ENCODE measurements around the gene NBEAL1.
"Not testable (repeated sequence)": the region's sequence is repeated elsewhere in the genome, so short reads cannot be mapped to it uniquely, and the experiment has no call there.

NBEAL1 gene

DNA sequence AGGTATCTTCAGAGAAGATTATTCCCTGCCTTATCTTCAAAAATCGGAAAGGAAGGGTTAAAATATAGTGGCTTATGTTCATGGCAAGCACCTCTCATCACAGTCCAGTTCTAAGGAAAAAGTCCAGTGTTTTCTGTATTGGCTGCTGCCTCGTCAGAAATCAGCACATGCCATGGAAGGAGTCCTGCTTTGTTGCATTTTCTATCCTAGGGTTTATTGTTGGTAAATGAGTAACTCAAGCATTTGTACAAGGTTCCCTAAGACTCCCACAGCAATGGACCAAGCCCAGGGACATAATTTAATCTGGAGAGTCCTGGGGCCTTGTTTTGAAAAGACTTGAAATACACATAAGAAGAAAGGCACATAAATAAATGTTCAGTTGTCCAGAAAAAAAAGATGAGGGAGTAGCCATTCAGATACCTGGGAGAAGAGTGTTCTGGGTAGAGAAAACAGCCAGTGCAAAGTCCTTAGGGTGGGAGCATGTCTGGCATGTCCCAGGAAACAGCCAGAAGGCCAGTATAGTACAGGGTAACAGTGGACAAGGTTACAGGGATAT, 26.4 kb downstream of the NBEAL1 start:
- DNase-seq, result no peak

DNA sequence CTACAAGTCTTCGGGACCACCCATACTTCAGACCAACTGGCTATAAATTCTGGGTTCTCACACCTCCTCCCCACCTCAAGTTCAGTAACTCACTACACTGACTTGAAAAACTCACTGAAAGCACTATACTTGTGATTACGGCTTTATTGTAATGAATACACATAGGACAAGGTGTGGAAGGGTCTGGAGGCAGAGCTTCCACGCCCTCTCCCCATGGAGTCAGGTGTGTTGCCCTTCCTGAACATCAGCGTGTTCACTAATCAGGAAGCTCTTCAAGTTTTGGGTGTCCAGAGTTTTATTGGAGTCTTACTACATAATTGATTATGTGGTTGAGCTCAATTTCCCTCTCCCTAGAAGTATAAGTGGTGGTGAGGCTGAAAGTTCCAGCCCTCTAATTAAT, 27.5 kb downstream of the NBEAL1 start:
- no peak for DNase-seq

DNA sequence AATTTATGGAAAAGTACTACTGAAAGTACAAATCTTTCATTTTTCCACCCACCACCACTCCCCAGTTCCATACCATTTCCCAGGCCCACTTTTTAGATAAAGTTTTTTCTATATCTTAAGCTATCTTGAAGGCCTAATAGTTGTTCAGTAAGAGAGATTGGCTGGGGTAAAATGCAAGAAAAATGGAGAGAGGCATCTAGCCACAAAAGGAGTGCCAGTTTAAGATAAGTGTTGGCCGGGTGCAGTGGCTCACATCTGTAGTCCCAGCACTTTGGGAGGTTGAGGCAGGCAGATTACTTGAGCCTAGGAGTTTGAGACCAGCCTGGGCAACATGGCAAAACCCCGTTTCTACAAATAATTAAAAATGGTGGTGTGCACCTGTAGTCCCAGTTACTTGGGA, 28.6 kb downstream of the NBEAL1 start:
- no peak for DNase-seq

DNA sequence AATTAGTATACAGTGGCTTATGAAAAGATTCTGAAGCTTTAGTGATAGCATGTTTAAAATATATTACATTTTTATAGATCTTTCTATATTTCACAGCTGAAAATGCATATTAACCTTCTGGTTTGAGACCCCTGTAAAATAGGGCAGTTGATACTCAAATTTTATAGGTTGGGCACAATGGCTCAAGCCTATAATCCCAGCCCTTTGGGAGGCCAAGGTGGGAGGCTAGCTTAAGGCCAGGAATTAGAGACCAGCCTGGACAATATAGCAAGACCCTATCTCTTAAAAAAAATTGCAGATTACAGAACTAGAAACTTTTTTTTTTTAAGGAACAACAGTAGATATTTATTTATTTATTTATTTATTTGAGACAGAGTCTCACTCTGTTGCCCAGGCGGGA, 31.2 kb downstream of the NBEAL1 start:
- no peak for DNase-seq

DNA sequence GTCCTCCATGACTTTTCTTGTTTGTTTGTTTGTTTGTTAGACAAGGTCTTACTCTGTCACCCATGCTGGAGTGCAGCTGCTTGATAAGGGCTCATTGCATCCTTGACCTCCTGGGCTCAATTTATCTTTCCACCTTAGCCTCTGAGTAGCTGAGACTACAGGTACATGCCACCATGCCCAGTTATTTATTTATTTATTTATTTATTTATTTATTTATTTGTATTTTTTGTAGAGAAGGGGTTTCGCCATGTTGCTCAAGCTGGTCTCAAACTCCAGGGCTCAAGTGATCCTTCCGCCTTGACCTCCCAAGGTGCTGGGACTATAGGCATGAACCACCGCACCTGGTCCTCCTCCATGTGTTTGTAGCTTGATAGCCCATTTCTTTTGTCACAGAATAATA, 37.9 kb downstream of the NBEAL1 start:
- no peak for DNase-seq

DNA sequence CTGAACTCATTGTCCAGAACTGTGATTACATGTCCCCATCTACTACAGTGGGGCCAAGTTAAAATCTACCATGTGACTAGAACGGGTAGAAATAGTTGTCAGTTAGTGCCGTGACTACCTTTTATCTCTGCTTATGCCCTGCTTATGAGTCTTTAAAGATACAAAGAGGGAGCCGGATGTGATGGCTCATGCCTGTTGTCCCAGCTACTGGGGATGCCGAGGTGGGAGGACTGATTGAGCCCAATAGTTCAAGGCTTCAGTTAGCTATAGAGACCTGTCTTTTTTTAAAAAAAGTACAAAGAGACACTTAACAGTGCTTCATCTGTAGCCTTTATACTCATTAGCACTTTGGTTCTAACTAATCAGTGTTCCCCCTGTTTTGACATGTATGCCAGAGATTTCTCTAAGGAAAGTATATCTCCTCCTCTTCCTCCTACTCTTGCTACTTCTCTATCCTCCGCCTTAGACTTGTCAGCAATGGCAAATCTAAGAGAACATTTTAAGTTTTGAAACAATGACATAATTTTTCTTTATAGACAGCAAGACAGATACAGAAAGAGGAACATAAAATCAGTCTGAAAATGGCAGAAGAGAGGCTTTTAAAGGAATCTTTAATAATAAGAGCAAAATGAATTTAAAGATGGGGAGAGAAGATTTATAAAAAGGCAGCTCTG, 45.0 kb downstream of the NBEAL1 start:
- no peak for DNase-seq

DNA sequence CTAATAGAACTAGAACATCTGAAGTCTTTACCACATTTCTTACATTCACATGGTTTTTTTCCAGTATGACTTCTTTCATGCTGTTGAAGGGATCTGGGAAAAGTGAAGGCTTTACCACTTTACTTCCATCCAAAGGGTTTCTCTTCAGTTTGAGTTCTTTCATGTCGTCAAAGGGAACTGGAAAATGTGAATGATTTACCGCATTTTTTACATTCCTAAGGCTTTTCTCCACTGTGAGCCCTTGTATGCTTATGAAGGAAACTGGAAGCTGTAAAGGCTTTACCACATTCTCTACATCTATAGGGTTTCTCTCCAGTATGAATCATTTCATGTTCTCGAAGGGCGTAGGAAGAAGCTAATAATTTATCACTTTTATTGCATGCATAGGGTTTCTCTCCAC, 46.7 kb downstream of the NBEAL1 start:
- DNase-seq, result no peak

DNA sequence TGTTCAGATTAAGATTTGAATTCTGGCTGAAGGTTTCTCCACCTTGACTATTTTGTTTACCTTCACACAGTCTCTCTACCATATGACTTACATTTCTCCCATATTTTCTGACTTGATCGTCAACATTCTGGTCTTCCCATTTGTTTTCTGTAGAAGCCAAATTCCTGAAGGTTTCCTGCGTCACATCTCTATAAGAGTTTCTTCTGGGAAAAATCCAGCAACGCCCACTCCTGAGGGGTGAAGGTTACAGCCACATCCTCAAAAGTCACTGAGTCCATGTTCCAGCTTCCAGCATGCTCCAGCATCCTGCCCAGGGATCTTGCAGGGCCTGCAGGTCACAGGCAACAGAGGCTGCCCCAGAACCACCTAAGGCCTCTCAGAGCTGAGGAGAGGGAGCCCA, 47.5 kb downstream of the NBEAL1 start:
- no peak for DNase-seq

DNA sequence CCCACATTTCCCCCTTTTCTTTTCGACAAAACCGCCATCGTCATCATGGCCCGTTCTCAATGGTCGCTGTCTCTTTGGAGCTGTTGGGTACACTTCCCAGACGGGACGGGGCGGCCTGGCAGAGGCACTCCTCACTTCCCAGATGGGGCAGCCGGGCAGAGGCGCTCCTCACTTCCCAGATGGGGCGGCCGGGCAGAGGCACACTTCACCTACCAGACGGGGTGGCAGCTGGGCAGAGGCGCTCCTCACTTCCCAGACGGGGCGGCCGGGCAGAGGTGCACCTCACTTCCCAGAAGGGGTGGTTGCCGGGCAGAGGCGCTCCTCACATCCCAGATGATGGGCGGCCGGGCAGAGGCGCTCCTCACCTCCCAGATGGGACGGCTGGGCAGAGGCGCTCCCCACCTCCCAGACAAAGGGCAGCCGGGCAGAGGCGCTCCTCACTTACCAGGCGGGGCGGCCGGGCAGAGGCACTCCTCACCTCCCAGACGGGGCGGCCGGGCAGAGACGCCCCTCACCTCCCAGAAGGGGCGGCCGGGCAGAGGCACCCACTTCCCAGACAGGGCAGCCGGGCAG, 51.9 kb downstream of the NBEAL1 start:
- DNase-seq, result not testable (repeated sequence)

DNA sequence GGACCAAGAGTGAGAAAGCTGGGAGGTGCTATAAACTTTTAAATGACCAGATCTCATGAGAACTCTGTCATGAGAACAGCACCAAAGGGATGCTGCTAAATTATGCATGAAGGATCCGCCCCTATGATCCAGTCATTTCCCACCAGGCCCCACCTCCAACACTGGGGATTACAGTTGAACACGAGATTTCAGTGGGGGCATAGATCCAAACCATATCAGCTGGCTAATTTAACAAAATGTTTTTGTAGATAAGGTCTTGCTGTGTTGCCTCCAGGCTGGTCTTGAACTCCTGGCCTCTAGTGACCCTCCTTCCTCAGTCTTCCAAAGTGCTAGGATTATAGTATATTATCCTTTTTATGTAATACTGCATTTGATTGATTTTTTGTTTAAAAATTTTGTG, 56.0 kb downstream of the NBEAL1 start:
- DNase-seq, result no peak

DNA sequence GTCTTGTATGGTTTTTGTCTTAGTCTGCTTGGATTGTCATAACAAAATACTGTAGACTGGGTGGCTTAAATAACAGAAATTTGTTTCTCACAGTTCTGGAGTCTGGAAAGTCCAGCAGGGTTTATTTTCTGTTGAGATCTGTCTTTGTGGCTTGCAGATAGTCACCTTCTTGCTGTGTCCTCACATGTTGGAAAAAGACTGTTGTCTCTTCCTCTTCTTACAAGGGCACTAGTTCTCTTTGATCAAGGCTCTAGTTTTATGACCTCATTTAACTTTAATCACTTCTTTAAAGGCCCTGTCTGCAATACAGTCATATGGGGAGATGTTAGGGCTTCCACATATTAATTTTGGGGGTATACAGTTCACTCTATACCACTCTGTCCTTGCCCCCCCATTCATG, 56.5 kb downstream of the NBEAL1 start:
- no peak for DNase-seq

DNA sequence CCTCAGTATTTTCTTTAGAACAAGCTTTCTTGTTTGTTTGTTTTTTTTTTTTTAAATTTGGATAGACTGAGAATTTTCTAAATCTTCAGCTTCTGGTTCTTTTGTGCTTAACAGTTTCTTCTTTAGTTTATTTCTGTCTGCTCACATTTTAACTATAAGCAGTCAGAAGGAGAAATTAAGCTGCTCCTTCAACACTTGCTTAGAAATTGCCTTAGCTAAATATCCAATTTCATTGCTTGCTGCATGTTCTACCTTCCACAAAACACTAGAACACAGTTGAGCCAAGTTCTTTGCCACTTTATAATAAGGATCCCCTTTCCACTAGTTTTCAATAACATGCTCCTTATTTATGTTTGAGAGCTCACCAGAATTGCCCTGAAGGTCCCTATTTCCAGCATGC, 57.7 kb downstream of the NBEAL1 start:
- DNase-seq, result no peak

DNA sequence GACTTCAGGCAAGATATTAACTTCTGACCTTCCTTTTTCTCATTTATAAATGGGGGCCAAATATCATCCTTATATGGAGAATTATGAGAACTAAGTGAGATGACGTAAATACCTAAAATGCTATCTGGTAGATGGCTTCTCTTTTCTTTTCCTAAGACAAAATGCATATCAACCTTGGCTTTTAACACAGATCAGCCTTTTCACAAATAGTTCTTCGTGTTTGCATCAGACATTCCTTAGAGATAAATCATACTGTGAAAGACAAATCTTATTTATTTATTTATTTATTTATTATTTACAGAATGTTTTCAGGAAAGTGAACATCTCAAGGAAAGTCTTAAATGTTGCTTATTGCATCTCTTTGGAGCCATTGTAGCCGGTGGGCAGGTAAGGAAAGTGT, 62.8 kb downstream of the NBEAL1 start:
- DNase-seq, result no peak

DNA sequence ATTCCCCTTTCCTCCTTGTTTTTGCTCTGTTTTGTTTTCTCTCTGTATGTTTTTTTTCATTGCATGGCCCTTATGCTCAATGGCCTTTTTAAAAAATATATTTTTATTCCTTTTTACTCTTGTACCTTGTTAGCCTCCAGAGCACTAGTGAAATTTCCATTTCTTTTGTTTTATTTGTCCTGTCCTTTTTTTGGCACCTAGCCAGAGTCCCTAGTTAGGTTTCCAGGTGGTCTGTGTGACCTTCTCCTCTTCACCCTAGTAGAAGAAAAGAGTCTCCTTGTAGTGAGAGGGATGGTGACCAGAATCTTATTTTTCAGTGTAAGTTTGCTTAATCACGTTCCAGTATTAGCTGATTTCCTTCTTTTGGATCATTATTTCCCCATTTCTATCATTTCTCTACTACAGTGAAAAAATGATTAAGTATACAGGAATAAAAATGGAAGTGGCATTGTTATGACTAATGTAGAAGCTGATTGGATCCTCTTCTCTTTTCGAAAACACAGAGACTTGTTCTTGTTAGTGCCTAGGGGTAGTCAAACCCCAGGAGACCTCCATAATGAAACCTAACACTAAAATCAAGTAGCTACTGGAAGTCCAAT, 65.9 kb downstream of the NBEAL1 start:
- DNase-seq, result no peak

DNA sequence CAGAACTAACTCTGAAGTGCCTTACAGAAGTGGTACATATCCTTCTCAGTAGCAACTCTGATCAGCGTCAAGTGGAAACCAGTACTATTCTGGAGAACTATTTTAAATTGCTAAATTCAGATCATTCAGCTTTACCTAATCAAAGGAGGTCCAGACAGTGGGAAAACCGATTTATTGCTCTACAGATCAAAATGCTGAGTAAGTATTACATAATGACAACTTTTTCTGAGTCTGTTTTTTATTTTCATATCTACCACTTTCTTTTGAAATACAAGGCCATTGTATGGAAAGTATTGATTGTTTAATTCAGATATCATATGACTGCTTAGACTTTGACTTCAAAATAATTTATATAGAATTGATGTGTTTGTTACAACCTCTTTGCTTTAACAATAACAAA, 68.7 kb downstream of the NBEAL1 start:
- no peak for DNase-seq

DNA sequence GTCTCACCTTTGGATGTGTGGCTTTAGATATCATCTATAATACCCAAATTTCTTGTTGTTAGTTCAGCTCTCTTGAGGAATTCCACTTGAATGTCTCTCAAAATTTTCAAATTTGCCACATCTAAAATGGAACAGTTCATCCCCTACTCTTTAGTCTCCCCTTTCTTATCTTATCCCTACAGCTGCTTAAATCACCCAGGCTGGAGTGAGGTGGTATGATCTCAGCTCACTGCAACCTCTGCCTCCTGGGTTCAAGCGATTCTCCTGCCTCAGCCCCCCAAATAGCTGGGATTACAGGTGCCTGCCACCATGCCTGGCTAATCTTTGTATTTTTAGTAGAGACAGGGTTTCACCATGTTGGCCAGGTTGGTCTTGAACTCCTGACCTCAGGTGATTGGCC, 71.7 kb downstream of the NBEAL1 start:
- not testable (repeated sequence) for DNase-seq

DNA sequence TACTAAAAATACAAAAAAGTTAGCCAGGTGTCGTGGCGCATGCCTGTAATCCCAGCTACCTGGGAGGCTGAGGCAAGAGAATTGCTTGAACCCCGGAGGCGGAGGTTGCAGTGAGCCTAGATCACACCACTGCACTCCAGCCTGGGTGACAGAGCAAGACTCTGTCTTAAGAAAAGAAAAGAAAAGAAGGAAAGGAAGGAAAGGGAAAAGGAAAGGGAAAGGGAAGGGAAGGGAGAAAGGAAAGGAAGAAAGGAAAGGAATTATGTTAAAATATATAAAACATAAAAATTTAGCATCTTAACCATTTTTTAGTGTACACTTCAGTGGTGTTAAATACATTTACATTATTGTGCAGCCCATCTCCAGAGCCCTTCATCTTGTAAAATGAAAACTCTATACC, 76.0 kb downstream of the NBEAL1 start:
- not testable (repeated sequence) for DNase-seq

DNA sequence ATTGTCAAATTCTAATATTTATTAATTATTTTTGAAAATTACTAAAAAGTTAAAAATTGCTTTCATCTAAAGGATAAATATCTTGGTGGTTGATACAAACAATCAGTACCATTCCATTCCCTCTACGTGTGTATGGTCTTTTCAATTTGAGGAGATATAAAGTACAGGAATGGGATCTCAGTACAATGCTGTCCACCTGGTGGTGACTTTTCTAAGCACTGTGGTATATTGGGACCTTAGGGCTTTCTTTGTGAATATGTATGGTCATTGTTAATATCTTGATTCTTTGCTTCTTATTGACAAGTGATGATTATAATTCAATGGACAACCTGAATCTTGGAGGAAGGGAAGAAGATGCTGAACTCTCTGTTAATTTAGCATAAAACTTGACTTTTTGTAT, 83.1 kb downstream of the NBEAL1 start:
- no peak for DNase-seq

DNA sequence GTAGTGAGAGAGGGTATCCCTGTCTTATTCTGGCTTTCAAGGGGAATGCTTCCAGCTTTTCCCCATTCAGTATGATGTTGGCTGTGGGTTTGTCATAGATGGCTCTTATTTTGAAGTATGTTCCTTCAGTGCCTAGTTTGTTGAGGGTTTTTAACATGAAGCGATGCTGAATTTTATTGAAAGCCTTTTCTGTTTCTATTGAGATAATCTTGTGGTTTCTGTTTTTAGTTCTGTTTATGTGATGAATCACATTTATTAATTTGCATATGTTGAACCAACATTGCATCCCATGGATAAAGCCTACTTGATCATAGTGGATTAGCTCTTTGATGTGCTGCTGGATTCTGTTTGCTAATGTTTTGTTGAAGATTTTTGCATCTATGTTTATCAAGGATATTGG, 87.7 kb downstream of the NBEAL1 start:
- not testable (repeated sequence) for DNase-seq

DNA sequence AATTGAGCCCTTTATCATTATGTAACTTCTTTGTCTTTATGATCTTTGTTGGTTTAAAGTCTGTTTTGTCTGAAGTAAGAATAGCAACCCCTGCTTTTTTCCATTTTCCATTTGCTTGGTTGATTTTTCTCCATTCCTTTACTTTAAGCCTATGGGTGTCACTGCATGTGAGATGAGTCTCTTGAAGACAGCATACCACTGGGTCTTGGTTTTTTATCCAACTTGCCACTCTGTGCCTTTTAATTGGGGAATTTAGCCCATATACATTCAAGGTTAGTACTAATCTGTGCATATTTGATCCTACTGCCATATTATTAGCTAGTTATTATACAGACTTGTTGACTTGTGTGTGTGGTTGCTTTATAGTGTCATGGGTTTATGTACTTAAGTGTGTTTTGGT, 89.6 kb downstream of the NBEAL1 start:
- DNase-seq, result no peak

DNA sequence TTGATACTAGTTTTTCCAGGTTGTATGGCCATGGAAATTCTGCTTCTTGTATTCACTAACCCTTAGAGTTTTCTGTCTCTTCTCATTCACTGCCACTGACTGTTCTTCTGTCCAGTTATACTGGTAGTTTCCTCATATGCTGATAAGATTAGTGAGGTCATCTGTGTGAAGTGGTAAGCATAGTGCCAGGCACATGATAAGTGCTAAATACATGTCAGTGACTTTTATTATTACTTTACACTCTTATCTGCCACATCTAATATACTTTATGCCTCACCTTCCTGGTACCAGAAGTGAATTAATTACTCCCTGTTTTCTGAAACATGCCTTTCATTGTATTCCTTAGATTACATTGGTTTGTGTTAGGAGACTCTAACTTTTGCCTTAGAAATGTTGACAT, 91.3 kb downstream of the NBEAL1 start:
- DNase-seq, result no peak

DNA sequence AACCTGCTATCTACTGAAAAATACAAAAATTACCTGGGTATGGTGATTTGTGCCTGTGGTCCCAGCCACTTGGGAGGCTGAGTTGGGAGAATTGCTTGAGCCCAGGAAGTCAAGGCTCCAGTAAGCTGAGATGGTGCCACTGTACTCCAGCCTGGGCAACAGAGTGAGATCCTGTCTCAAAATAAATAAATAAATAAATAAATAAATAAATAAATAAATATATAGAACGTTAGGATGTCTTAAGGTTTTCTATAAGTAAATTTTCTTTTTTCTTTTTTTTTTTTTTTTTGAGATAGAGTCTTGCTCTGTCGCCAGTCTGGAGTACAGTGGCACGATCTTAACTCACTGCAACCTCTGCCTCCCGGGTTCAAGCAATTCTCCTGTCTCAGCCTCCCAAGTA, 95.8 kb downstream of the NBEAL1 start:
- not testable (repeated sequence) for DNase-seq

DNA sequence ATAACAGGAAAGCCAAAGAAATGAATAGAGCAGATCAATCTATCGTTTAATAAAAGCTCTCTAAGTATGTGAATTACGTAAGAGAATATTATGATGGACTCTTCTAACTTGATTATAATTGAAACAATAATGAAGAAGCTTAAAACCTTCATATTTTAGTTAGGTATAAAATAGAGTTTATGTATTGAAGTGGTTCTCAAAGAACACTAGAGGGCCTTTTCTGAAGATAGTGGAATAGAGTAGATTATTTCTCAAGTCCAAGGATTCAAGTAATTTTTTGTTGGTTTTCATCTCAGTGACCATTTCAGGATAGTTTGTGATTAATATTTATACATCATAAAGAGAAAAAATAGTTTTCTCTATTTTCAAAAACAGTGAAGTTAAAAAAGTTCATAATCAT, 97.7 kb downstream of the NBEAL1 start:
- DNase-seq, result no peak

DNA sequence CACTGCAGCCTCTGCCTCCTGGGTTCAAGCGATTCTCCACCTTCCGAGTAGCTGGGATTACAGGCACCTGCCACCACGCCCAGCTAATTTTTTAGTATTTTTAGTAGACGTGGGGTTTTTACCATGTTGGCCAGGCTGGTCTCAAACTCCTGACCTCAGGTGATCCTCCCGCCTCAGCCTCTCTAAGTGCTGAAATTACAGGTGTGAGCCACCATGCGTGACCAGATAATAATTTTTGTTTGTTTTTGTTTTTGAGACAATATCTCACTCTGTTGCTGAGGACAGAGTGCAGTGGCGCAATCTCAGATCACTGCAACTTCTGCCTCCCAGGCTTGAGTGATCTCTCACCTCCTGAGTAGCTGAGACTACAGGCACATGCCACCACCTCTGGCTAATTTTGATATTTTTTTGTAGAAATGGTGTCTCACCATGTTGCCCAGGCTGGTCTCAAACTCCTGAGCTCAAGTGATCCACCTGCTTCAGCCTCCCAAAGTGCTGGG, 100.6 kb downstream of the NBEAL1 start:
- not testable (repeated sequence) for DNase-seq

Measured in KG1 (cell line).